Measurements from ENCODE around the gene UBALD2.

- TF ChIP-seq YY1 (IDR thresholded peaks at IDR 0.05; ENCODE audit: insufficient read depth, insufficient read length), result no peak
- TF ChIP-seq SUZ12 (IDR thresholded peaks at IDR 0.05; ENCODE audit: extremely low read depth, insufficient read depth, insufficient read length), result no peak
- TF ChIP-seq ZNF274 (IDR thresholded peaks at IDR 0.05; ENCODE audit: low read depth, low read length), result no peak
Measured at GRCh38 chr17:76317535-76317934, 52.4 kb downstream of the UBALD2 start.

Measured in NT2/D1 (cell line).